Thyroid gland (tissue), 4 donors: Measurements from ENCODE around the gene EFNB2.

Source experiments
- CTCF ChIP-seq, 6 experiments: fragments of 200-600 bp in 3 of 6; fragments of 450-650 bp in 3 of 6; sonication (generic) in 3 of 6; IDR thresholded peaks; one replicate each; pipeline ENCODE4 v1.5.1; 2016 to 2019; ENCODE audit warnings: antibody characterized with exemption in 6 of 6, mild to moderate bottlenecking in 2 of 6, inconsistent platforms in 1 of 6, moderate library complexity in 1 of 6
- POLR2A ChIP-seq, 2 donors: fragments of 450-650 bp; IDR thresholded peaks; one replicate each; pipeline ENCODE4 v1.6.1; 2017; ENCODE audit warnings: antibody characterized with exemption in 2 of 2, mild to moderate bottlenecking in 2 of 2, moderate library complexity in 1 of 2

DNA sequence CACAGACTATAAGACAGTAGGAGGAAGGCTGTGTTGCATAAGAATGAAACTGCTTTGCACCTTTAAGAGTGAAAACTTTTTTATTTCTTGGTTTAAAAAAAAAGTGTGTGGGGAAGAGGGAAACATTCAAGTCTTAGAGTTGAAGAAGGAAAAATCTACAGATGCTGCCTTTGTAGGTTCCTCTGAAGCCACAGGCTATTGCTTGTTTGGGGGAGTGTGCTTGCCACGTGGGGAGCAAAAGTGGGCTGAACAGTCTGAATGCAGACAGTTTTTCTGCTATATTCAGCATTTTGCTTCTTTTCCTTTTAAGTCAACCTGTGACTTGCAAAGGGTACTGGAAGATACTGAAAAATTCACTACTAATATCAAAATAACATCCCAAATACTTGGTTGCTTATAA lies 36.9 kb downstream of the EFNB2 start:
- TF ChIP-seq CTCF (IDR thresholded peaks at IDR 0.05) (no peak), POLR2A (IDR thresholded peaks at IDR 0.05) (no peak)
